Transverse colon (tissue), 4 donors: ENCODE measurements around the gene C6orf141. TPM values are rescaled to one million over a fixed set of nuclear protein-coding genes. Genes with fewer than 3 reads are reported as not detected.

Experiments used
- DNase-seq: peaks from one replicate; pipeline ENCODE4 v3.0.0-alpha.2; 2019
- H3K27ac ChIP-seq, 4 donors: fragments of 200-600 bp; sonication (generic); 2 replicates each; pipeline ENCODE4 v1.5.1; 2016 to 2018; ENCODE audit warnings: inconsistent platforms in 4 of 4
- H3K27me3 ChIP-seq: fragments of 200-600 bp; sonication (generic); 2 replicates; pipeline ENCODE4 v1.5.1; 2017; ENCODE audit warnings: inconsistent platforms
- H3K36me3 ChIP-seq, 4 donors: fragments of 200-600 bp; sonication (generic); 2 replicates each; pipeline ENCODE4 v1.5.1; 2017 to 2019; ENCODE audit warnings: inconsistent platforms in 4 of 4
- H3K4me1 ChIP-seq, 4 donors: fragments of 200-600 bp; sonication (generic); 2 replicates each; pipeline ENCODE4 v1.5.1; 2017 to 2020; ENCODE audit warnings: inconsistent platforms in 4 of 4
- H3K4me3 ChIP-seq, 4 donors: fragments of 200-600 bp; sonication (generic); 1 replicate in 1 of 4; 2 replicates in 3 of 4; pipeline versions ENCODE4 v1.5.1 to v1.6.1; 2017 to 2019; ENCODE audit warnings: inconsistent platforms in 4 of 4
- H3K9me3 ChIP-seq, 2 donors: fragments of 200-600 bp; sonication (generic); 2 replicates each; pipeline ENCODE4 v1.5.1; 2017 to 2019; ENCODE audit warnings: inconsistent platforms in 2 of 2
- CTCF ChIP-seq, 5 experiments: fragments of 200-600 bp in 3 of 5; fragments of 450-650 bp in 2 of 5; sonication (generic) in 3 of 5; IDR thresholded peaks; 1 replicate in 2 of 5; 2 replicates in 3 of 5; pipeline ENCODE4 v1.5.1; 2016 to 2017; ENCODE audit warnings: antibody characterized with exemption in 5 of 5, inconsistent platforms in 3 of 5, mild to moderate bottlenecking in 2 of 5, moderate library complexity in 1 of 5
- EP300 ChIP-seq: sonication (generic); formaldehyde crosslinking; IDR thresholded peaks from one replicate; pipeline ENCODE4 v1.6.1; 2017; ENCODE audit warnings: antibody characterized with exemption, low read depth
- POLR2A ChIP-seq: fragments of 450-650 bp; IDR thresholded peaks from one replicate; pipeline ENCODE4 v1.6.1; 2016; ENCODE audit warnings: antibody characterized with exemption, mild to moderate bottlenecking, moderate library complexity
- POLR2AphosphoS5 ChIP-seq, 3 donors: sonication (generic); formaldehyde crosslinking; IDR thresholded peaks; one replicate each; pipeline ENCODE4 v1.6.1; 2016; ENCODE audit warnings: antibody characterized with exemption in 3 of 3
- WGBS, 2 donors: methylation state at CpG; one replicate each; pipeline ENCODE4 v1.1.5; 2018; ENCODE audit warnings: low coverage in 1 of 2; 5-methylcytosine and 5-hydroxymethylcytosine counted together
- in situ Hi-C, 4 donors: fragments of 200-750 bp; cut with MboI; loops; one replicate each; pipeline versions ENCODE4 v1.15.0 to v1.15.1; 2017; ENCODE audit warnings: low sequenced_read_pairs in 3 of 4, low pct_ligation_motif_present in 1 of 4, low pct_unique_long_range_greater_than_20kb in 1 of 4
- intact Hi-C: fragments of 100-400 bp; cut with DNase I; formaldehyde crosslinking; loops from one replicate; pipeline ENCODE4 v1.15.1; 2023; ENCODE audit warnings: low total_unique reads
- total RNA-seq, 4 donors: library from RNA; depleted of rRNA; stranded (reverse); fragments of >200 nt; gene quantifications; one replicate each; pipeline ENCODE4 v1.1.0, GENCODE V29; 2016

C6orf141 gene
- total RNA-seq, 4 donors from 2014 or later = 10.0 to 21.7 (median 17.5) TPM

- in situ Hi-C loops (loop anchor here in 3 of 4 donors (25.0 kb wide), 1 partner anchor 297 kb away; no protein-coding TSS in a partner anchor), intact Hi-C loops (no loop called here)
- TF ChIP-seq EP300 = no peak
- TF ChIP-seq POLR2A = no peak
- no peak for TF ChIP-seq CTCF (IDR thresholded peaks at IDR 0.05)
- TF ChIP-seq POLR2AphosphoS5 (IDR thresholded peaks at IDR 0.05) = no peak
- H3K9me3 ChIP-seq = no peaks in the 10 kb centered on the region
- no peaks in the 10 kb centered on the region for H3K27me3 ChIP-seq
- DNase-seq = no peak
- no peak overlapping the region for H3K4me3 ChIP-seq
- no peaks in the 10 kb centered on the region for H3K36me3 ChIP-seq
- no peak overlapping the region for H3K27ac ChIP-seq
- no peaks in the 10 kb centered on the region for H3K4me1 ChIP-seq
Observed at GRCh38 chr6:49540614-49541013, 9.9 kb upstream of the C6orf141 start.

- intact Hi-C loops = no loop called here
- in situ Hi-C loops = loop anchor here in 3 of 4 donors (25.0 kb wide), 1 partner anchor 296 kb away; no protein-coding TSS in a partner anchor
- 27 to 37% methylated on average over 1 of the region's 1 CpG for WGBS, 2 donors
- Histone ChIP-seq H3K4me3 (no peak overlapping the region), H3K4me1 (no peaks in the 10 kb centered on the region), H3K27me3 (no peaks in the 10 kb centered on the region), H3K9me3 (no peaks in the 10 kb centered on the region), H3K27ac (no peak overlapping the region), H3K36me3 (no peaks in the 10 kb centered on the region)
- DNase-seq = no peak
- TF ChIP-seq POLR2AphosphoS5 (IDR thresholded peaks at IDR 0.05) = no peak
- no peak for TF ChIP-seq POLR2A
- no peak for TF ChIP-seq EP300
- no peak for TF ChIP-seq CTCF (IDR thresholded peaks at IDR 0.05)
Observed at GRCh38 chr6:49541210-49541724, 9.2 kb upstream of the C6orf141 start.

- in situ Hi-C loops (loop anchor here in 3 of 4 donors (25.0 kb wide), 1 partner anchor 295 kb away; no protein-coding TSS in a partner anchor), intact Hi-C loops (no loop called here)
- no peak for DNase-seq
- 54 to 70% methylated on average over 1 to 3 of the region's 3 CpGs for WGBS, 2 donors
- Histone ChIP-seq H3K4me1 (no peaks in the 10 kb centered on the region), H3K27ac (no peak overlapping the region), H3K9me3 (no peaks in the 10 kb centered on the region), H3K27me3 (no peaks in the 10 kb centered on the region), H3K36me3 (no peaks in the 10 kb centered on the region), H3K4me3 (no peak overlapping the region)
- no peak for TF ChIP-seq CTCF (IDR thresholded peaks at IDR 0.05)
- TF ChIP-seq EP300 = no peak
- no peak for TF ChIP-seq POLR2AphosphoS5 (IDR thresholded peaks at IDR 0.05)
- TF ChIP-seq POLR2A = no peak
Observed at GRCh38 chr6:49541936-49542335, 8.5 kb upstream of the C6orf141 start.

GRCh38 chr6:49543087-49543858 lies 7.2 kb upstream of the C6orf141 start:
- Histone ChIP-seq H3K9me3 (no peaks in the 10 kb centered on the region), H3K4me1 (no peaks in the 10 kb centered on the region), H3K27me3 (no peaks in the 10 kb centered on the region), H3K4me3 (no peak overlapping the region), H3K36me3 (no peaks in the 10 kb centered on the region), H3K27ac (no peak overlapping the region)
- intact Hi-C loops (no loop called here), in situ Hi-C loops (loop anchor here in 3 of 4 donors (25.0 kb wide), 1 partner anchor 294 kb away; no protein-coding TSS in a partner anchor)
- DNase-seq = no peak
- 54 to 63% methylated on average over 5 to 7 of the region's 7 CpGs for WGBS, 2 donors
- TF ChIP-seq CTCF (IDR thresholded peaks at IDR 0.05) = no peak
- TF ChIP-seq POLR2A = no peak
- TF ChIP-seq EP300 = no peak
- TF ChIP-seq POLR2AphosphoS5 (IDR thresholded peaks at IDR 0.05) = no peak
